DMS153 treated with DMSO at 0.1 percent for 48 hours (cell line): ENCODE data around the gene ENHO.
"Not testable (repeated sequence)": the region's sequence is repeated elsewhere in the genome, so short reads cannot be mapped to it uniquely, and the experiment has no call there.

ENCODE experiments used
- DNase-seq: peaks from one replicate; lab custom pipeline; 2025; ENCODE audit not compliant: unreplicated experiment; lab: John Stamatoyannopoulos, UW

ENHO gene

DNA sequence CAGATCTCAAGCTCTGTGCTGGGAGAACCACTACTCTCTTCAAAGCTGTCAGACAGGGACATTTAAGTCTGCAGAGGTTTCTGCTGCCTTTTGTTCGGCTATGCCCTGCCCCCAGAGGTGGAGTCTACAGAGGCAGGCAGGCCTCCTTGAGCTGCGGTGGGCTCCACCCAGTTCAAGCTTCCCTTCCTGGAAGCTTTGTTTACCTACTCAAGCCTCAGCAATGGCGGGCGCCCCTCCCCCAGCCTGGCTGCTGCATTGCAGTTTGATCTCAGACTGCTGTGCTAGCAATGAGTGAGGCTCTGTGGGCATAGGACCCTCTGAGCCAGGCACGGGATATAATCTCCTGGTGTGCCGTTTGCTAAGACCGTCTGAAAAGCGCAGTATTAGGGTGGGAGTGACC, 9.3 kb upstream of the ENHO start:
- DNase-seq, result not testable (repeated sequence)

DNA sequence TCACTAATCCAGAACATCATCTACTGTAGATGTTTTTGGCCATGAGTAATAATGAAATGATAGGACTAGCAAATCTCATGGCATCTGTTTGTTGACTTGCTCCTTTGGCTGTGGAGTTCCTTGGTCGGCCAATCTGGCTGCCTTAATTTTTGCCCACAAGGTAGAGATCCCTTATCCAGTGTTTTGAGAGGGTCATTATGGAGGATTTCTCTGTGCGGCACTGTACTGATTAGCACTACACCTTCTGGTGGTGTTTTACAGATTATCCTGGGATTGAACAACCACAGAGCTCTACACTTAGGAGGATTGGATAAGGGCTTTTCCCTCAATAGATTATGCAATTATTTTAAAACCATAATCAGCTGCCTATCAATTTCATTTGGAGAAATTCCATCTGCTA, 3.2 kb upstream of the ENHO start:
- DNase-seq, result no peak

DNA sequence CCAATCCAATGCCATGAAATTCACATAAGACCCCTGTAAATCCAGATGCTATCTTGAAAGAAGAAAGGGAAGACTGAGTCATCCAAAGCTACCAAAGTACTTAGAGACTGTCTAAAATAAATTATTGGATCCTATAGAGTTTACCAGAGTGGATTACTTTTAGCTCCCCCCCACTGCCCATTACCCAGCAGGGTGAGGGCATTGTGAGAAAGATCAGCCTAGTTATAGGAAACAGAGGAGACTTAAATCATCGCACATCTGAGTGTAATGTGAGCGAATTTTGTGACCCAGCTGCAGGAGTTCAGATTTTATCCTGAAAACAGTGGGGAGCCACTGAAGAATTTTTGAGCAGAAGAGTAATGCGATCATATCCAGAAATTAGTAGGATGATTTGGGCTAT, 1.6 kb upstream of the ENHO start:
- no peak for DNase-seq

DNA sequence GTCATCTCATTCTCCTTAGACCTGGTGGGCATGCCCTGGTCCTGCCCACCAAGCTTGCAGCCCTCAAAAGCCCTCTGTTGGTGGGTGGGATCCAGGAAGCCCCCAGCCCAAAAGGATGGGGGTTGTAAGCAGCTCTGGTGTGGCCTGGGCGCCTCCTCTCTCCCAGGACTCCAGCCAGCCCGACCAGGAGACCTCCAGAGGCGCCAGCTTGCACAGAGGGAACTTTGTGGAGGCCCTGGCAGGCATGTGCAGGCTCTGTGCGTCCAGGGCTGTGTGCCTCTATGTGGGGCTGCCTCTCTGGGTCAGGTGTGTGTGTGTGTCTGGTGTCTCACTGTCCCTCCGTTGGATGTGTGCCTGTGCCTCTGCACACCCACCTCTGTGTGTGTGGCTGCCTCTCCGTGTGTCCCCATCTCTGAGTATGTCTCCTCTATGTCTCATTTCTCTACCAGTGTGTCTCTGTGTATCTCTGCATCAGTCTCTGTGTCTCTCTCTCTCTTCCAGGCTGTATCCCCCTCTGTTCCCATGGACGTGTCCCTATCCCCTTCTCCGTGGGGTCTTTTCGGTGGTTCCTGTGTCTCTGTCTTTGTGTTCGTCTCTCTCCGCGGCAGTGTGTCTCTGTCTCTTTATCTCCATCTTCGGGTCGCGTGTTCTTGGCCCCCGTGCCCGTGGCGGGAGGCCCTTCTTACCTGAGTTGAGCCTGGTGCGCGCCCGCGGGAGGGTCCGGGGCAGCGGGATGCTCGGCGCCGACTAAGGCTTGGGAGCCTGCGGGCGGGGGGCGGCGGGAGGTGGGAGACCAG, 501 bp downstream of the ENHO start:
- DNase-seq, result no peak

DNA sequence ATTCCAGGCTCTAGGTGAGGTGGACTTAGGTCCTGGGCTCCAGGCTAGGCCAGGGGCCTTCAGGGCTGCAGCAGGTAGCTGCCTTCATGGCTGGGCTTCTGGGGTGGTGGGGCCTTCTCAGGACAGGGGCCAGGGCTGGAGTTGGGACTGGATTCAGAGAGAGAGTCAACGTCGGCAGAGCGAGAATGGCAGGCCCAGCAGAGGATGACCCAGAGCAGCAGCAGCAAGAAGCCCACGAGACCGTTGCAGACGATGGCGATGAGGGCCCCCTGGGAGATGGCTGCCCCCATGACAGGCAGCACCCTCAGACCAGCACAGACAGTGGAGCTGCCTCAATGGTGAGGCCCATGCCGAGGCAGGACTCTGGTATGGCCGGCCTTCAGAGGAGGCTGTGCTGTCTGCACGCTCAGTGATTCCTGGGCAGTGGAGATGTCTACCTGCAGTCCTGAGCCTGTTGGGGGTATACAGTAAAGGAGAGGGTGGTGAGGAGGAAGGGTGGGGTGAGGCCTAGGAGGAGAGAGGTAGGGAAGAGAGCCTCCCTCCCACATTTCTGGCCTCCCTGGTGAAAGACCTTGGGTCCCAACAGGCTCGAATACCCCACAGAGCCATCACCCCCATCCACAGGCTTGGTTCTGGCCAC, 1.3 kb downstream of the ENHO start:
- no peak for DNase-seq

DNA sequence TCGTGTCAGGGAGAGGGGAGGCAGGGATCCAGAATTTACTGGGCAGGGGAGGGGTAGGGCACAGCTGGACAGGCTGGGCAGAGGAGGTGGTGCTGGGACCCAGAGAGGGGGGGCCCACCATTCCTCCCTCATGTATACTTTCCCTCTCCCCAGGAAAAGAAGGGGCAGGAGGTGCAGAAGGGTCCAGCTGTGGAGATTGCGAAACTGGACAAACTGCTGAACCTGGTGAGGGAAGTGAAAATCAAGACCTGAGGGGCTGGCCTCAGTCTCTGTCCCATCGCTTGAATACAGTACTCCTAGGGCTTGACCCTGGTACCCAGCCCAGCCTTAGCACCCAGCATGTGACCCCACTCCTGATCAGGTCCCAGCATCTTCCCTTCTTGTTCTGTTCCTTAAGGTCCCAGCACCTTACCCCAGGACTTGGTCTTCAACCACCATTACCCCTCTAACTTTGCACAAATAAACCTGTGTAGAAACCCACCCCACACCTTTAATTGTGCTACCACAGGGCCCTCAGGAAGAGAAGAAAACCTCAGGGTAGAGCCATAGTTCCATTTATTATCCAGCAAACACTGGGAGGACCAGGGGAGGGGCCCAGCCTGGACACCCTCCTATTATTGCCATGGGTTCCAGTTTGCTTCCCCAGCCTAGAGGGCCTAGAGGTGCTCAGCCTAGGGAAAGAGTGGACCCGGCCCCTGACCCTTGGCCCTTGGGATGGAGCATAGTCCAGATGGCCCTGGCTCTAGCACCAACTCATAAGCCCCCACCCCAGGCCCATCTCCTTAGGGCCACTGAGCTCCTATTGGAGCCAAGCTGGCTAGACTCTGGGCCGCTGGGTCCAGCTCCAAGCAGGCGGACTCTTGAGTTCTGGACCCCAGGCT, 2.0 kb downstream of the ENHO start:
- no peak for DNase-seq

DNA sequence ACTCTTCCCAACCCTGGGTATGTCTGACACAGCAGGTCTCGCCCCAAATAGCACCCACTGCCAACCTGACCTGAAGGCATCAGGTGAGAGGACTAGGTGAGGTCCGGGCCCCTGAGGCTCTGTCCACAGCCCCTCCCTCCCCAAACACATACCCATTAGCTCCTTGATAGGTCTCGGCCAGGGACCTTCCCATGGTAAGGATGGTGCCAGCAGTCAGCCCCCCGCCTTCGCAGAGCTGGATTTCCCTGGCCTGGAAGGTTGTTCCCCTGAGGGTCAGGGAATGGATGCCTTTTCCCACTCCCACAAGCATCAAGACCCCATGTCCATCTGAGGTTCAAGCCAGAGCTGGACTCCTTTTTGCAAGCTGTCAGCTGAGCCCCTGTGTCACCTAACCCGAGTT, 2.7 kb downstream of the ENHO start:
- DNase-seq, result no peak

DNA sequence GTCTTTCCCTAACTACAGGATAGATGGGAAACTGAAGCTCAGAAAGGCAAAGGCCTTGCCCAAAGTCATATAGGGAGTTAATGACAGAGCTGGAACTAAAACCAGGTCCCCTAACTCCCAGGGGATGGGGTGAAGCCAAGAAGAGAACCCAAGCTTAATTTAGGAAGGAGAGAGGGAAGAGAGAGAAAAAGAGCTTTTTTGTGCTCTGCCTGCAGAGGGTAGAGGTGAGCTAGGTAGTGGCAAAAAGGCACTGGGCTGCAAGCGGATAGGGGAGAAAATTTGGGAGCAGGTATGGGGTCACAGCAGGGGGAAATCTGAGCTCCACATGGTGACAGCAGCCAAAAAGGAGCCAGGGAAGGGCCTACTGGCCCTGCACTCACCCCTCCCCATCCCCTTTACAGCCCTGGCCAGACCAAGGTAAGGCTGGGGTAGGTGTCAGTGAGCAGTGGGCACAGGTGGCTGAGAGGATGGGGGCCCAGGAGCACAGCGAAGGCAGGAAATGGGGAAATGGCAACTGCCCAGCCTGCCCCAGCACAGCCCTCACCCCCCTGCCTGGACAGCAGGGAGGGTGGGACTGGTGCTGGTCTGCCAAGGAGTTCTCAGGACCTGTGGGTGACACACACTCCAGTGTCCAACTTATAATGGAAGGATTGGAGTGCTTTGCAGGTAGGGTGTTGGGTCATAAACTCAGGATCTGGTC, 3.3 kb downstream of the ENHO start:
- no peak for DNase-seq

DNA sequence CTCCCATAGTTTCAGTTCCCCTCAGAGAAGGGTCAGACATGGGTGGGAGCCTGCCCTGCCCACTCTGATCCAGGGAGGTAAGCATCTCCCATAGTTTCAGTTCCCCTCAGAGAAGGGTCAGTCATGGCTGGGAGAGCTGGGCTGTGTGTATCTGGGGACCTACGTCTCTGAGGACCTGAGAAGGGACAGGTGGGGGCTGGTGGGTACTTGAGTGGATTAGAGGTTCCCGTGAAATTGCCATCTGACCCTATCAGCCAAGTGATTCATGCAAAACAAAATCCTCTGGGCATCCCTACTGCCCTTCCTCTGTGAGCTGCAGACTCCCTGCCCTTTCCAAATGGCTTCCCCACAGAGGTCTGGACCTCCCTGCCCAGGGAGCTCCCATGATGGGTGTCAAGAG, 3.9 kb downstream of the ENHO start:
- DNase-seq, result no peak

DNA sequence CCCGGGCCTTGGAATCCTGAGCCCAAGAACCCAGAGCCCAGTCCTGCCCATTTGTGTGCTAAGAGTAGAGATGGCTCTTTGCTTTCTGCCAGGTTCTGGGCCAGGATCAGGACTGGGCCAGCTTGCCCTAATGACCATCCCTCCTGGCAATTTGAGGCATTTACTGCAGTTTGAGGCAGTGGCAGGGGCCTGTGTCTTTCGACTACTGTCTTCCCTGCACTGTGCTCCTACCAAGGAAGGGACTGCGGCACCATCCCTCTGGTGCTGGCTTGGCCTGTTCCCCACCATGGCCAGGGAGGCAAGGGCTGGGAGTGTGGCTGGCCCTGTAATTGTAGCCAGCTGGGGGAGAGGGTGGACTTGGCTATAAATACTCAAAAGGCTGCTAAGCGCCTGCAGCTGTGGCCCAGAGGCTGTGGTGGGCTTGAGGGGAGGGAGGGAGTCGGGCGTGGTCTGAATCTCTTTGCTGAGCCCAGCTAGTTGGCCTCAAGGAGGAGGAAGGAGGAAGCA, 4.6 kb downstream of the ENHO start:
- DNase-seq, result no peak

DNA sequence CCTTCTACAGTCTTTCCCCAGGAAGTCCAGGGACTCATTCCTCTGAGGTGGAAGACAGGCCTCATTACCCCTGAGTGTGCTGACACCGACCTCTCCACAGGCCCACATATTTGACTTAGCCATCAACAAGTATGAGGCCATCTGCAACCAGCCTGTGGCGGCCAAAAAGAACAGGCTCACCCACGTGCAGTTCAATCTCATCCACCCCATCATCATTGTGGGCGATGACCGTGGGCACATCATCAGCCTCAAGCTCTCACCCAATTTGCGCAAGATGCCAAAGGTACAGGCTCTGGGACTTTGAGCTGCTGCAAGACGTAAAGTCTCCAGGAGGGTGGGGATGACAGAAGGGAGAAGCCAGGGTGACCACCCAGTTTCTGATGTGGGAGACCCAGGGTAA, 5.6 kb downstream of the ENHO start:
- no peak for DNase-seq

DNA sequence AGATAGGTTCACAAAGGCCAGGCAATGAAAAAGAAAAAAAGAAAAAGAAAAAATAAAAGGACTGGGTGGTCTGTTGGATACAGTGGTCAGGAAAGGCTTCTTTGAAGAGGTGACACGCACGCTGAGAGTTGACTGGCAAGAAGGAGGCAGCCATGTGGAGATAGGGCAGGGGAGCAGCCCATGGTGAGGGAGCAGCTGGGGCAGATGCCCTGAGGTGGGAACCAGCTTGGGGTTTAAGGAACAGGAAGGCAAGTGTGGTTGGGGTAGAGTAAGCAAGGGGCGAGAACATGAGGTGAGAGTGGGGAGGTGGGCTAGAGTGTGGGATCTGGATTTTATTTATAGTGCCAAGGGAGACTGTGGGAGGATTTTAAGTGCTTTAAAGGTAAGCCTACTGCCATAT, 6.8 kb downstream of the ENHO start:
- DNase-seq, result no peak

DNA sequence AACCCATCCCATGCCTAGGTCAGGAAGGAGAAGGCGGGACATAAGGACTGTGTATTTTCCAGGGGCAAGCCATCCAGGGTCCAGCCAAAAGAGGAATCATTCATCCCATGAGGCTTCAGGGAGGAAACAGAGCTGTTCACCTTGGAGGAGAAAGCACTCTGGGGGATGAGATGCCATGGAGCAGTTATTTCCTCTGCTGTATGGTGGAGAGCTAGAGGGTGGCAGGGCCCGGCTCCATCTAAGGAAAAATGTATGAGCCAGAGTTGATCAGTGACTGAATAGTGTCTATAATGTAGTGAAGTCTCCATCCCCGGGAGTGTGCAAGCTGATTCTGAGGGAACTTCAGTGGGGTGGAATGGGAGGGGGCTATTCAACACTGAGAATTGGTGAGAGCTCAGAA, 8.0 kb downstream of the ENHO start:
- no peak for DNase-seq

DNA sequence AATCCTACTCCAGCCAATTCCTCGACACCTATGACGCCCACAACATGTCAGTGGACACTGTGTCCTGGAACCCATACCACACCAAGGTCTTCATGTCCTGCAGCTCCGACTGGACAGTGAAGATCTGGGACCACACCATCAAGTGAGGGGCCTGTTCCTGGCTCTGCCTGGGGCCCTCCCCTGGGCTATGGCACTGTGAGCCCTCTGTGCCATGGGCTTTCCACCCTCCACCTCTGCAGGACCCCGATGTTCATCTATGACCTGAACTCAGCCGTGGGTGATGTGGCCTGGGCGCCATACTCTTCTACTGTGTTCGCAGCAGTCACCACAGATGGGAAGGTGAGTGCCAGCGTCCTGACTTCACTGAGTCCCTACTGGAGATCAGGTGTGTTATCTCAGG, 8.4 kb downstream of the ENHO start:
- no peak for DNase-seq

DNA sequence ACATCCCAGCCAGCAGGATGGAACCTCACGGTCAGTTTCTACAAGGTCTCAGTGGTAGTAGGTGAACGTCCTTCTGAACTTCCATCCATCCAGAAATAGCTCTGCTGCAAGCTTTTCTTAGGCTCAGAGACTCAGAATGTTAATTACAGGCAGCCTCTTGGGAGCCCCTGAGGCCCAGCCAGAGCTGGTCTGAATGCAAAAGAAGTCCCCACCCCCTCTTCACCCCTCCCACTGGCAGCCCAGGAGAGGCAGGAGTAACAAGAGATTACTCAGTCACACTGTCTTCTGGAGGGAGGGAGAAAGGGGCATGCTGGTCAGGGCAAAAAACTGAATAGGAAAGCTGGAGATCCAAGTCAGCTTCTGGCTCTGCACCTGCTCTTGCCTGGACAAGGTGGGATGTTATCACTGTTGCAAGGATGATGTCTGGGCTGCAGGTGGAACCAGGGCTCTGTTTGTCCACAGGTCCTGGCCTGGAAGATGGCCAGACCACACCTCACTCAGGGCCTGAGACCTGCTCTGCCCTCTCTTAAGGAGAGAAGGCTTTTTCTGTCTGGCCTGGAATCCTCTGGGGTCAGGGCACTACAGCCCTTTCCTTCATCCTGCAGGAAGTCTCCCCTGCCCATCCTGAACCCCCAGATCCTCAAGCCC, 9.1 kb downstream of the ENHO start:
- DNase-seq, result no peak

DNA sequence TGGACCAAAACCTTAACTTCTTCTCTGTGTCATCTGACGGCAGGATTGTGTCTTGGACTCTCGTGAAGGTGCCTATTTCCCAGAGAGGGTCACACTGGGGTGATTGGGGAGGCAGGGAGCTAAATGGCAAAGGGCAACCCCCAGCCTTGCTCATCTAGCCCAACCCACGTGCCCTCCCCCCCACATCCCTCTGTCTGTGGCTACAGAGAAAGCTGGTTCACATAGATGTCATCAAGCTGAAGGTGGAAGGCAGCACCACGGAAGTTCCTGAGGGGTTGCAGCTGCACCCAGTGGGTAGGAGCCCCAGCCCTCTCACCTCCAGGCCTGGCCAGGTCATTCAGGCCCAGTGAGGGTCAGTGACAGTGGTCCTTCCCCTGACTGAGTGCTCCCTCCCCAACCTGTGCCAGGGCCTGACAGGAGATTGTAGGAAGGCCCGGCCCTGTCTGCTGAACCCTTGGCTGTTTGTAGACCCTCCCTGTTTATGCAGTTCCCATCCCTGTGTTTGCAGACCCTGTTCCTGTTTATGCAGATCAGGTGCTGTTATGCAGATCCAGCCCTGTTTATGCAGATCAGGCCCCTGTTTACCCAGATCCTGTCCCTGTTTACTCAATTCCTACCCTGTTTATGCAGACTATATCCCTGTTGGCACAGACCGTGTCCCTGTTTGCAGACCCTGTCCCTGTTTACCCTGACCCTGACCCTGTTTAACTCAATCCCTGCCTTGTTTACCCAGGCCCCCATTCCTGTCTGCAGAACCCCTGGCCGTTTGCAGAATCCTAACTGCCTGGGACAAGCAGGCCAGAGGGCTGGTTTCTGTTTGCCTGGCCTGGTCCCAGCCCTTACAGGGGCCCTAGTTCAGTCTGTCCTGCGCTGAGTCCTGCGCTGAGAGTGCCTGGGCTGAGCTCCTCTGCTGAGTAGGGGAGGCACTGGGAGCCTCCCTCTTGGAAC, 10.4 kb downstream of the ENHO start:
- DNase-seq, result no peak

DNA sequence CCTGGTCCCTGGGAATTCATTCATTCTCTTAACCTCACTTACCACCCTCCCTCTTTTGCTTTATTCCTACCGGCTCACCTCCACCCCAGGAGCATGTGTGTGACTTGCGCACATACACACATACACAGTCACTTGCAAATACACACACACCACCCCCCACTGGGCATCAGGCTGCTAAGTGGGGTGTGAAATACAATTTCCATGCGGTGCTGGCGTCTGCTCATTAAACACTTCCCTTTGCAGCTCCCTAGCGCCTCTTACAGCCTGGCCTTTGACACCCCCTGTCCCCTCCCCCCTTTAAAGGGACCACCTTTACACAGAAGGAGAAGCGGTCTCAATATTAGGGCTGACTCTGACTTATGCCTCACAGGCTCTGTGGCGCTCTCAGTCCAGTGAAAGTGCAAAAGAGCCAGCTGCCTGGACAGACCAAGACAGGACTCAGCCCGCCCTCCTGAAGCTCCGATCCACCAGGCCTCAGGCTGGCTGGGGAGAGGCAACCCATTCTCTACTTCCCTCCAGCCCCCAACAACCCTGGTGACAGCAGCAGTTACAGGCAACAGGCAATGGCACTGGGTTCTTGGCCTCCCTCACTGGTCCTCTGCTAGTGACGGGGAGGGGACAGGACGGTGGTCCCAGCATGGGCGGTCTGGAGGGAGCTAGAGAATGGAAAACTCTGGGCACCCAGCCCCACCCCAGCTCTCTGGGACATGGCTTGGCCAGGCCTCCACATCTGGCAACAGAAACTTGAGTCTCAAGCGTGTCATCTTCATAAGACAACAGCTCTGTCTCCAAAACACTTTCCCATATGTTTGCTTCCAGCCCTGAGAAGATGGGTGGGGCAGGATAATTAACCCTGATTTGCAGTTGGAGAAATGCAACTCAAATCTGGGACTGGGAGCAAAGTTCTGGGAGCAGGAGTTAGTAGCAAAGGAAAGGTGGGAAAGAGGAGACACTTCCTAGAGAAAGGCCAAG, 12.0 kb downstream of the ENHO start:
- no peak for DNase-seq

DNA sequence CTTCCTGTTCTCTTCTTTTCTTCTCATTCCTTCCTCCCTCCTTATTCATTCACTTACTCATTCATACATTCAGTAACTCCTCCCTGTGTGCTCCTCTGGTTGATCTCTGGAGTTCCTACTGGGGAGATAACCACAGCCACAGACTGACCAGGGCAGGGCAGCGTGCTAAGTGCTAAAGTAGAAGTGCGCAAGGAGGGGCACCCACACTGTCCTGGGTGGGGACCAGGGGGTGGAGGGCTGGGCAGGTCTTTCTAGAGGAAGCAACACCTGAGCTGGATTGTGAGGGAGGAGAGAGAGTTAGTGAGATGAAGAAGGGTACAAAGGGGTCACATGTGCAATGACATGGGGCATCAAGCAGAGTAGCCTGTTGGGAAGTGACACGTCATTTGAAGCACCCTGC, 13.8 kb downstream of the ENHO start:
- no peak for DNase-seq
